Measurements from ENCODE around the gene VPS39.

- TF ChIP-seq POLR2A (IDR thresholded peaks at IDR 0.05) (no peak), CTCF (IDR thresholded peaks at IDR 0.05) (no peak), POLR2AphosphoS5 (IDR thresholded peaks at IDR 0.05) (no peak)
Observed at GRCh38 chr15:42111924-42112323, 96.2 kb downstream of the VPS39 start.
